ENCODE measurements around the gene SLX4IP.

SLX4IP gene

GRCh38 chr20:10670501-10671220 is 235.6 kb downstream of the SLX4IP start:
- DNase-seq: no peak

GRCh38 chr20:10671221-10671918 is 236.3 kb downstream of the SLX4IP start:
- DNase-seq: no peak

GRCh38 chr20:10671919-10672623 is 237.0 kb downstream of the SLX4IP start:
- DNase-seq: no peak

- no peak for DNase-seq
Measured at GRCh38 chr20:10672624-10673127, 237.6 kb downstream of the SLX4IP start.

GRCh38 chr20:10673176-10673841 is 238.2 kb downstream of the SLX4IP start:
- no peak for DNase-seq

- no peak for DNase-seq
Measured at GRCh38 chr20:10673842-10674683, 239.0 kb downstream of the SLX4IP start, which contains the start of gene JAG1. Gene JAG1 (minus strand): TSS chr20:10673999. CDS start chr20:10673530, 469 bp downstream.

GRCh38 chr20:10674684-10675449 is 239.8 kb downstream of the SLX4IP start:
- no peak for DNase-seq

GRCh38 chr20:10675450-10675848 is 240.3 kb downstream of the SLX4IP start:
- DNase-seq: no peak

- no peak for DNase-seq
Measured at GRCh38 chr20:10676518-10676917, 241.4 kb downstream of the SLX4IP start.
